ACHN (cell line): ENCODE data around the gene CEP85.

Experiments used
- DNase-seq: peaks from one replicate; pipeline ENCODE4 v3.0.0-alpha.2; 2015
- in situ Hi-C: cut with HindIII; loops from 2 replicates; pipeline ENCODE4 v1.10.0; 2017; ENCODE audit warnings: low sequenced_read_pairs, low pct_ligation_motif_present, low pct_unique_long_range_greater_than_20kb

Gene CEP85

DNA sequence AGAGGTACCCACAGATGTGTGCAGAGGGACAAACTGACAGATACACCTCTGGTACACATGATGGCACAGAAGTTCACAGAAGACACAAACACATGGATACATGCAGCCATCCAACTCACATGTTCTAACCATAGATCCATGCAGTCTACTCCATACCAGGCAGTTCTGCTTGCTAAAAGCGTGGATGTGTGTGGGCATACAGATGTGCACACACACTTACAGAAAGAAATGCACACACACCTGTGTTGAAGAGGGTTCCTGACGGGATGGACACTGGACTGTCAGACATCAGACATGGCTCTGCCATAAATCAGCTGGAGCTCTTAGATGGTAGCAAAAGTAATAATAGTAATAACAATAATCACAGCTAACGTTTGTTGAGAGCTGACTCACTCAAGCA is 90.5 kb downstream of the CEP85 start:
- in situ Hi-C loops: no loop called here

DNA sequence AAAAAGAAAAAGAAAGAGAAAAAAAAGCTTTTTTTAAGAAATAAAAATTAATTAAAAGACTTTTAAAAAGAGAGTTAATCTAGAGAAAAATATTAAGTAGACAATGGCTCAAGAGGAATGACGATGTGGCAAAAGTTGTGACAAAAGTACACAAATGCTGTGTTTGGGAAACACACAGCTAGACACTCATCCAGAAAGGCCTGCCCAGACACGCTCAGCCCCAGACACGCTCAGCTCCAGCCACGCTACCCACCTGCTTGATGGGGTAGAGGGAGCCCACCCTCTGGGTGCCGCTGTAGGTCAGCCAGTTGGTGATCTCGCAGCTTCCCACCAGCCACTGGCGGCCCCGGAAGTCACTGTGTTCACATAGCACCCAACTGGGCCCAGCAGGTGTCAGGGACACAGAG is 94.0 kb downstream of the CEP85 start:
- in situ Hi-C loops: no loop called here
- DNase-seq: no peak

More for the DNA sequence above, 90.5 kb downstream of the CEP85 start:
- DNase-seq: no peak
